Fibroblast of the aortic adventitia (primary cell): ENCODE measurements around the gene DNAJA3. TPM values are rescaled to one million over a fixed set of nuclear protein-coding genes. Genes with fewer than 3 reads are reported as not detected.

ENCODE experiments used
- DNase-seq: peaks from one replicate; pipeline ENCODE4 v3.0.0-alpha.2; 2010; ENCODE audit warnings: low read depth
- H3K4me3 ChIP-seq: 2 replicates; pipeline ENCODE4 v1.5.1; 2011; ENCODE audit warnings: low read depth, mild to moderate bottlenecking, control low read depth, low read length, moderate library complexity
- total RNA-seq: library from RNA; depleted of rRNA; stranded (reverse); fragments of >200 nt; gene quantifications from 2 replicates; pipeline ENCODE4 v1.2.3, GENCODE V29; 2012; ENCODE audit warnings: low replicate concordance
- TF ChIP-seq, protein P1 (sequence below): IDR thresholded peaks from 2 replicates; pipeline ENCODE4 v1.5.1; 2011; ENCODE audit warnings: mild to moderate bottlenecking, low read length, control low read depth, inconsistent platforms; ENCODE audit not compliant: insufficient read depth

Gene DNAJA3
- total RNA-seq, 1 donor = 44.0 TPM

DNA sequence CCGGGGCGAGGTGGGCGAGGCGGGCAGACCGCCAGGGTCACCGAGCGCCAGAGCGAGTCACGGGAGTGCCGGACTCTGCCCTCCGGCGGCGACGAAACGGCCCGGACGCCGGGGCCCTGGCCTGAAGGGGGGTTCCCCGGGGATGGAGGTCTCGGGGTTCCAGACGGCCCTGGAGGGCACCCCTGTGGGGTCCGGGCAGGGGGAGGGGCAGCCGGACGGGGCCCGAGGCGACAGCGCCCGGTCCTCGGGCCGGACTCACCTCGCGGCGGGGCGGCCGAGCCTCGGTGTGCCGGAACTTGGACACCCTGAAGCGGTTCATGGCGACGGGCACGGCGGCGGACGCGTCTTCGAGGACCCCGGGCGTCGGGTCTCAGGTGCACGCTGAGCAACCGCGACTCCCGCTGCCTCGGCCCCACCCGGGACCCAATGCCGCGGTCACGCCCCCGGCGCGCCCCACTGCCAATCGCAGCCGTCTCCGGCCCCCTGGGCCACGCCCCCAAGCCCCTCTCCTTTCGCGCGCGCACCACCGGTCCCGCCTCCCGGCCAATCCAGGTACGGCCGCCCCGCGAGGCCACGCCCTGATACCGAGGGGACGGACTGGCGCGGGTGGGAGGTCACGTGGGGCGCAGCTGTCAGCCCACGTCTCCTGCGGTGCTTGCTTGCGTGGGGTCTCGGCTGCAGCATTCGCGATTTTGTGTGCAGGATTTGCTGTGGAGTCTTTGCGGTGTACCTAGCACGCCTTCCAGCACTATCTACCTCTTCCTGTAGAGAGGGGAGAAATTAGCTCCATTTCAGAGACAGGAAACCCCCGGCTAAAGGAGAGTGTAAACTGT, 9.3 kb upstream of the DNAJA3 start, which contains the start of gene CORO7:
Gene CORO7 (minus strand): TSS at position 397 of the 833 bp plus-strand sequence. CDS start 78 bp downstream, at position 319.
- DNase-seq = peak; percentile 74

DNA sequence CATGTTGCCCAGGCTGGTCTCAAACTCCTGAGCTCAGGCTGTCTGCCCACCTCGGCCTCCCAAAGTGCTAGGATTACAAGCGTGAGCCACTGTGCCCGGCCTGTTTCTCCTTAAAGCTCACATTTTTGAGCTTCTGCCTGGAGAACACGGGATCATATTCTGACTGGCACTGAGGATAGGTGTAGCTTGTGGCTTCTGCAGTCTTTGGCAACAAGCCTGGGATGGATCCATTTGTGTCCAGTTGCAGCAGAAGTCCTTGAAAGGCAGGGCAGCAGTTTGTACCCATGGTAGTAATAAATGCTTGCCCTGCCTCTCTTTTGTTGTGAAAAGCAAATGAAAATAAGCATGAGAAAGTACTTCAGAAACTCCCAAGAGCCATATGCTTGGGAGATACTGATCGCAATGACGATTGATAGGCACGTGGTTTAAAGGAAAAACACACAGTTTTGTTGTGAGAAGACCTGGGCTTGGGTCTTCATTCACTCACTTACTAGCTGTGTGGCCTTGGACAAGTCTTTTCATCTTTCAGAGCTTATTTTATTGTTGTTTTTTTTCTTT, 6.2 kb upstream of the DNAJA3 start:
- no peak for DNase-seq
- TF ChIP-seq, protein P1, sequence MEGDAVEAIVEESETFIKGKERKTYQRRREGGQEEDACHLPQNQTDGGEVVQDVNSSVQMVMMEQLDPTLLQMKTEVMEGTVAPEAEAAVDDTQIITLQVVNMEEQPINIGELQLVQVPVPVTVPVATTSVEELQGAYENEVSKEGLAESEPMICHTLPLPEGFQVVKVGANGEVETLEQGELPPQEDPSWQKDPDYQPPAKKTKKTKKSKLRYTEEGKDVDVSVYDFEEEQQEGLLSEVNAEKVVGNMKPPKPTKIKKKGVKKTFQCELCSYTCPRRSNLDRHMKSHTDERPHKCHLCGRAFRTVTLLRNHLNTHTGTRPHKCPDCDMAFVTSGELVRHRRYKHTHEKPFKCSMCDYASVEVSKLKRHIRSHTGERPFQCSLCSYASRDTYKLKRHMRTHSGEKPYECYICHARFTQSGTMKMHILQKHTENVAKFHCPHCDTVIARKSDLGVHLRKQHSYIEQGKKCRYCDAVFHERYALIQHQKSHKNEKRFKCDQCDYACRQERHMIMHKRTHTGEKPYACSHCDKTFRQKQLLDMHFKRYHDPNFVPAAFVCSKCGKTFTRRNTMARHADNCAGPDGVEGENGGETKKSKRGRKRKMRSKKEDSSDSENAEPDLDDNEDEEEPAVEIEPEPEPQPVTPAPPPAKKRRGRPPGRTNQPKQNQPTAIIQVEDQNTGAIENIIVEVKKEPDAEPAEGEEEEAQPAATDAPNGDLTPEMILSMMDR = no peak

More for the DNA sequence above, 9.3 kb upstream of the DNAJA3 start, which contains the start of gene CORO7:
- TF ChIP-seq, protein P1 = no peak
- peak within 1 kb of the TSS; percentile 76 for H3K4me3 ChIP-seq

DNA sequence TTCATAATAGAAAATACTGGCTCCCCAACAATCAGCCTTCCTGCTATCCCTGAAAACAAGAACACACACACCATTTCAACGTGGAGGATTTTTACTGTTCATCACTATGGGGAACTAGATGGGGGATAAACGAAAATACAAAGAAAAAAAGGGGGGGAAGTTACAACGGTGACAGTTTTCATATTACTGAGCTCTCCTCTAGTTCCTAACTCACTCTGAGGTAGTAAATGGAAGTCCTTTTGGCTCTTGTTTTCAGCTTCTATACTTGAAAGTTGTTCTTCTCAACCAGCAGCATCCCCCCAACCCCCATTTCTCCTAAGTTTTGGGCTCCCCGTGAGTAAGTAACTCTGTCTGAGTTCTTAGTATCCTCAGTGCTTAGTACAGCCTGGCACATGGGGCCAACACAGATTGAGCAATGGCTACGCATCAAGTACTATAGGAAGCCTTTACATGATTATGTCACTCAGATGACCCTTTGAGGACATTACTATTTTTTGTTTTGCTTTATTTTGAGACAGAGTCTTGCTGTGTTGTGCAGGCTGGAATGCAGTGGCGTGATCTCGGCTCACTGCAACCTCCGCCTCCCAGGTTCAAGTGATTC, 5.1 kb upstream of the DNAJA3 start:
- DNase-seq = no peak
- TF ChIP-seq, protein P1 = no peak
- H3K4me3 ChIP-seq = no peak overlapping the region

More for the DNA sequence above, 6.2 kb upstream of the DNAJA3 start:
- no peak overlapping the region for H3K4me3 ChIP-seq

DNA sequence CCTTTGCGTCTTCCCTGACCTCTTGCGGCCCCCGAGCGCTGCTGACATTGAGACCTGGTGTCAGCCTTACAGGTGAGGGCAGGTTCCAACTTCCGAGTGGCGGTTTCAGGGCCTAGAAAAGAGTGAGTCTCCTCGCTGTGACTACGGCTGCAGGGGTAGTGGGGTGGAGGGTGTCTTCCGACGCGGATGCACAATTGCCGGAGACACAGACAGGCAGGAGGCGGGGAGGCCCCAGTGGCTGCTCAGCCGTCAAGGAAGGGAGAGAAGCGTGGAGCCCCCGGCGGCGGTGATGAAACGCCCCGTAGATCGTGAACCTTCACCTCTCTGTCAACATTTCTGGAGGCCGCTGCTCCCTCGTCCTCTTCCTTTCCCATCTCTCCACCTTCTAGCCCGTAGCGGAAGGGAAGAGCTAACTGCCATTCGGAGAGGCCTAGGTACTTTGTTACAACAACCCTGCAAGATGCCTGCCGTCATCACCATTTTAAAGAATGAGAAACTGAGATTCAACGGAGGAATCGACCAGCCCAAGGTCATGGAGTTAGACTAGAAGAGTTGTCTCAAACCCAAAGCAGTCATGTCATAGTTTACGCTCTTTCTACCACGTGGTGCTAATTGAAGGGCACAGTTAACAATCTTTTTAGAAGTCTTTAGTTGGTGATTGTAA, 485 bp downstream of the DNAJA3 start:
- DNase-seq = no peak
- TF ChIP-seq, protein P1 = no peak
- H3K4me3 ChIP-seq = peak overlapping the region; percentile 75

DNA sequence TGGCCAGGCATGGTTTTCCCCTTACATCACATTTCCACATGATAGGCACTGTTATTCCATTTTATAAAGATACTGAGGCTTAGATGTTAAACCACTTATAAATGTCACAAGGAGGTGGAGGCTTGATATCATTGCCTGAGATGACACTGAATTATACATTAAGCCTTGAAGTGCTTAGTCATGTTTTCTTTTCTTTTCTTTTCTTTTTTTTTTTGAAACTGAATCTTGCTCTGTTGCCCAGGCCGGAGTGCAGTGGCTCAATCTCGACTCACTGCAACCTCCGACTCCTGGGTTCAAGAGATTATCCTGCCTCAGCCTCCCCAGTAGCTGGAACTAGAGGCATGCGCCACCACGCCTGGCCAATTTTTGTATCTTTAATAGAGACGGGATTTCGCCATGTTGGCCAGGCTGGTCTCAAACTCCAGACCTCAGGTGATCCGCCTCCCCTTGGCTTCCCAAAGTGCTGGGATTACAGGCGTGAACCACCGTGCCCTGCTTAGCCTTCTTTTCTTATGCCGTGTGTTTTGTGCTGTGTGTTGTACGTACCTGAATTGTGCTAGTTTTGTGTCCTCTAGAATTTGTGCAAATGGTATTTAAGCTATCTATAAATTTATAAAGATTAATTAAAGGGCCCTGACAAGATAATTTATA, 1.2 kb downstream of the DNAJA3 start:
- no peak for DNase-seq
- TF ChIP-seq, protein P1 = no peak
- peak overlapping the region; percentile 75 for H3K4me3 ChIP-seq

DNA sequence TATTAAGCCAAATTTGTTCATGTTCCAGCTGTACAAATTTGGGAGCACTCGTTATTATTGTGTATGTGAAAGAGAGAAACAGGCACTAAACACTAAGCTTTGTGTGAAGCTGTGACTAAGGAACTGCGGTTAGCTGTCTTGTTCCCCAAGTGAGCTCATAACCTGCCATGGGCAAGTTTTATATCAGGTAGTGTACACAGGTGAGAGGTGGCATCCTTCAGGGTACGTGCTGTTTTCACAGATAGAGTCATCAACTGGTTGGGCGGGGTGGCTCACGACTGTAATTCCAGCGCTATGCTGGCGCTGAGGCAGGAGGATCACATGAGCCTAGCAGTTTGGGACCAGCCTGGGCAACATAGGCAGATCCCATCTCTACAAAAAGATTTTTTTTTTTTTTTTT, 2.8 kb downstream of the DNAJA3 start:
- no peak overlapping the region for H3K4me3 ChIP-seq
- TF ChIP-seq, protein P1 = no peak
- DNase-seq = no peak
